Suprapubic skin (tissue), 3 donors: ENCODE results near the gene DAB2IP.

Source experiments
- CTCF ChIP-seq, 2 donors: fragments of 200-600 bp in 1 of 2; fragments of 450-650 bp in 1 of 2; sonication (generic) in 1 of 2; IDR thresholded peaks; one replicate each; pipeline ENCODE4 v1.5.1; 2016 to 2019; ENCODE audit warnings: antibody characterized with exemption in 2 of 2, mild to moderate bottlenecking in 1 of 2, moderate library complexity in 1 of 2
- POLR2A ChIP-seq, 2 donors: fragments of 450-650 bp; IDR thresholded peaks; one replicate each; pipeline ENCODE4 v1.6.1; 2017; ENCODE audit warnings: antibody characterized with exemption in 2 of 2, mild to moderate bottlenecking in 2 of 2, moderate library complexity in 2 of 2

DNA sequence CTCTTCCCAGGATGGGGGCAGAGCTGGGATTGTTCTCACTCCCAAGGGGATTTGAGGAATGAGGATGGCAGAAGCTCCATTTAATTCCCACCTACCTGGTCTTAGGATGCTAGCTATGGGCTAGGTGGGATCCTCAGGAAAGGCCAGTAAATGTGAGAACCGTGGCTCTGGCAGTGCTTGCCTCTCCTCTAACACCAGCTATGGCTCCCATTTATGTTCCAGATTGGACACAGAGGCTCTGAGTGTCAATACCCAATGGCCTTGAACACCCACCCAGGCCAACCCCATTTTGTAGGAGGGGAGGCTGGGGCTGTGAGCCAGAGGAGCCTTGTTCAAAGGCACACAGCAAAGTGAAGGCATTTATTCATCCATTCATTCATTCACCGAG is 10.2 kb upstream of the DAB2IP start:
- TF ChIP-seq CTCF (IDR thresholded peaks at IDR 0.05) (no peak), POLR2A (IDR thresholded peaks at IDR 0.05) (no peak)
